G401 (cell line): ENCODE data around the gene ARHGEF4. TPM values are rescaled to one million over a fixed set of nuclear protein-coding genes. Genes with fewer than 3 reads are reported as not detected.
"Not testable (repeated sequence)": the region's sequence is repeated elsewhere in the genome, so short reads cannot be mapped to it uniquely, and the experiment has no call there.

Experiments used
- DNase-seq: peaks from one replicate; pipeline ENCODE4 v3.0.0-alpha.2; 2015; ENCODE audit warnings: low spot score
- in situ Hi-C: cut with HindIII; loops from 2 replicates; pipeline ENCODE4 v1.10.0; 2016; ENCODE audit warnings: low sequenced_read_pairs, mixed read lengths
- total RNA-seq: library from RNA; depleted of rRNA; stranded (reverse); fragments of >200 nt; shearing (Covaris generic); gene quantifications from 2 replicates; pipeline ENCODE4 v1.2.3, GENCODE V29; 2014

ARHGEF4 gene
- total RNA-seq, 1 experiment from 2014 or later = 0.10 TPM

GRCh38 chr2:130987519-130988425, 151.1 kb downstream of the ARHGEF4 start:
- peak; percentile 70 for DNase-seq
- in situ Hi-C loops = no loop called here

- DNase-seq, in situ Hi-C loops: not testable (repeated sequence)
Measured at GRCh38 chr2:130991446-130991845, 154.7 kb downstream of the ARHGEF4 start.

GRCh38 chr2:130992003-130992402, 155.3 kb downstream of the ARHGEF4 start:
- in situ Hi-C loops, DNase-seq: not testable (repeated sequence)

GRCh38 chr2:130996691-130997090, 160.0 kb downstream of the ARHGEF4 start:
- in situ Hi-C loops = no loop called here
- no peak for DNase-seq

- in situ Hi-C loops = no loop called here
- no peak for DNase-seq
Measured at GRCh38 chr2:130997198-130997597, 160.5 kb downstream of the ARHGEF4 start.

- in situ Hi-C loops = no loop called here
- DNase-seq = no peak
Measured at GRCh38 chr2:130998561-130998960, 161.8 kb downstream of the ARHGEF4 start.

- in situ Hi-C loops = no loop called here
- DNase-seq = no peak
Measured at GRCh38 chr2:131004446-131005209, 167.9 kb downstream of the ARHGEF4 start.

GRCh38 chr2:131005216-131005935, 168.7 kb downstream of the ARHGEF4 start:
- in situ Hi-C loops = no loop called here
- no peak for DNase-seq

GRCh38 chr2:131006561-131006960, 169.8 kb downstream of the ARHGEF4 start:
- no peak for DNase-seq
- in situ Hi-C loops = no loop called here

GRCh38 chr2:131008967-131009366, 172.3 kb downstream of the ARHGEF4 start:
- DNase-seq = no peak
- in situ Hi-C loops = no loop called here

GRCh38 chr2:131009713-131010475, 173.2 kb downstream of the ARHGEF4 start:
- DNase-seq = no peak
- in situ Hi-C loops = no loop called here

GRCh38 chr2:131010566-131010965, 173.9 kb downstream of the ARHGEF4 start:
- no peak for DNase-seq
- in situ Hi-C loops = no loop called here

GRCh38 chr2:131011486-131011885, 174.8 kb downstream of the ARHGEF4 start:
- peak; percentile 66 for DNase-seq
- in situ Hi-C loops = no loop called here

GRCh38 chr2:131014141-131014540, 177.4 kb downstream of the ARHGEF4 start:
- no peak for DNase-seq
- in situ Hi-C loops = no loop called here

- in situ Hi-C loops = no loop called here
Measured at GRCh38 chr2:131015764-131016163, 179.1 kb downstream of the ARHGEF4 start.

GRCh38 chr2:131016826-131017741, 180.4 kb downstream of the ARHGEF4 start:
- in situ Hi-C loops = no loop called here
- DNase-seq = no peak

More at GRCh38 chr2:131015764-131016163, 179.1 kb downstream of the ARHGEF4 start:
- DNase-seq = no peak

GRCh38 chr2:131022731-131023130, 186.0 kb downstream of the ARHGEF4 start:
- in situ Hi-C loops = no loop called here
- no peak for DNase-seq

- no peak for DNase-seq
- in situ Hi-C loops = no loop called here
Measured at GRCh38 chr2:131023758-131024157, 187.0 kb downstream of the ARHGEF4 start.
